ENCODE data around the gene MAPK14. TPM values are rescaled to one million over a fixed set of nuclear protein-coding genes. Genes with fewer than 3 reads are reported as not detected.

MAPK14 gene
- total and polyA plus RNA-seq, 2 of the 4 experiments (the other 2 are of a cell fraction) = 28.4 to 74.4 TPM

DNA sequence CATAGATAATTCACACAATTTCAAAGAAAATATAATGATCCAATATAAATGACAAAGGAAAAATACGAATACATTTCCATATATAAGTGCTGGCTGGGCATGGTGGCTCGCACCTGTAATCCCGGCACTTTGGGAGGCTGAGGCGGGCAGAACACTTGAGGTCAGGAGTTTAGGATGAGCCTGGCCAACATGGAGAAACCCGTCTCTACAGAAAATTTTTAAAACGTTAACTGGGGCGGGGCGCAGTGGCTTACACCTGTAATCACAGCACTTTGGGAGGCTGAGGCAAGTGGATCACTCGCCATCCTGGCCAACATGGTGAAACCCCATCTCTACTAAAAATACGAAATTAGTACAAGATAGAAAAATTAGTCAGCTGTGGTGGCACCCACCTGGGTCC is 87.8 kb downstream of the MAPK14 start:
- no peak overlapping the region for H4K5ac ChIP-seq (ENCODE audit: low read depth, low read length)
- H4K20me1 ChIP-seq (ENCODE audit: insufficient read depth, low read length) = no peaks in the 10 kb centered on the region
- H3K9me1 ChIP-seq (ENCODE audit: insufficient read depth, low read length) = peaks cover 3% of the 10 kb centered on the region; the same call in 1 of the 2 replicates
- H2BK20ac ChIP-seq (ENCODE audit: low read depth, low read length) = no peak overlapping the region
- H3K23ac ChIP-seq (ENCODE audit: low read depth, low read length) = no peak overlapping the region
- no peaks in the 10 kb centered on the region for H3K4me1 ChIP-seq (ENCODE audit: control insufficient read depth, insufficient read depth, low read length)
- dilution Hi-C loops (cut with HindIII; ENCODE audit: low sequenced_read_pairs, unreplicated experiment) (no loop called here), in situ Hi-C loops (cut with MboI; ENCODE audit: low sequenced_read_pairs) (no loop called here), intact Hi-C loops (cut with micrococcal nuclease) (no loop called here)
- H2BK120ac ChIP-seq (ENCODE audit: low read depth, low read length) = no peak overlapping the region
- H2AK5ac ChIP-seq (ENCODE audit: low read depth, low read length) = no peak overlapping the region
- H2AFZ ChIP-seq (replicated peaks; ENCODE audit: low read length, poor library complexity) = no peak overlapping the region
- H4K8ac ChIP-seq (ENCODE audit: low read depth in 2 of 2, low read length in 2 of 2) = no peak overlapping the region
- TF ChIP-seq ELK1 (IDR thresholded peaks at IDR 0.05; ENCODE audit: borderline replicate concordance, low read depth, low read length) (no peak), RFX5 (IDR thresholded peaks at IDR 0.05; ENCODE audit: low read depth, low read length) (no peak), CEBPB (IDR thresholded peaks at IDR 0.05; ENCODE audit: low read depth, low read length) (no peak), NFE2L2 (IDR thresholded peaks at IDR 0.05; ENCODE audit: low read depth, low read length) (no peak), RCOR1 (IDR thresholded peaks at IDR 0.05; ENCODE audit: insufficient replicate concordance, low read length) (no peak), USF2 (IDR thresholded peaks at IDR 0.05; ENCODE audit: low read depth, low read length) (no peak), MAZ (IDR thresholded peaks at IDR 0.05; ENCODE audit: borderline replicate concordance, low read depth, low read length) (no peak), MAFK (IDR thresholded peaks at IDR 0.05; ENCODE audit: low read depth, low read length) (no peak), CHD1 (IDR thresholded peaks at IDR 0.05; ENCODE audit: low read depth, low read length) (no peak), BHLHE40 (IDR thresholded peaks at IDR 0.05; ENCODE audit: low read depth, low read length) (no peak), MXI1 (IDR thresholded peaks at IDR 0.05; ENCODE audit: borderline replicate concordance, low read depth, low read length) (no peak), SMC3 (IDR thresholded peaks at IDR 0.05; ENCODE audit: low read depth, low read length) (no peak), FOS (IDR thresholded peaks at IDR 0.05; ENCODE audit: low read depth, low read length) (no peak)
- TF ChIP-seq, protein P1, sequence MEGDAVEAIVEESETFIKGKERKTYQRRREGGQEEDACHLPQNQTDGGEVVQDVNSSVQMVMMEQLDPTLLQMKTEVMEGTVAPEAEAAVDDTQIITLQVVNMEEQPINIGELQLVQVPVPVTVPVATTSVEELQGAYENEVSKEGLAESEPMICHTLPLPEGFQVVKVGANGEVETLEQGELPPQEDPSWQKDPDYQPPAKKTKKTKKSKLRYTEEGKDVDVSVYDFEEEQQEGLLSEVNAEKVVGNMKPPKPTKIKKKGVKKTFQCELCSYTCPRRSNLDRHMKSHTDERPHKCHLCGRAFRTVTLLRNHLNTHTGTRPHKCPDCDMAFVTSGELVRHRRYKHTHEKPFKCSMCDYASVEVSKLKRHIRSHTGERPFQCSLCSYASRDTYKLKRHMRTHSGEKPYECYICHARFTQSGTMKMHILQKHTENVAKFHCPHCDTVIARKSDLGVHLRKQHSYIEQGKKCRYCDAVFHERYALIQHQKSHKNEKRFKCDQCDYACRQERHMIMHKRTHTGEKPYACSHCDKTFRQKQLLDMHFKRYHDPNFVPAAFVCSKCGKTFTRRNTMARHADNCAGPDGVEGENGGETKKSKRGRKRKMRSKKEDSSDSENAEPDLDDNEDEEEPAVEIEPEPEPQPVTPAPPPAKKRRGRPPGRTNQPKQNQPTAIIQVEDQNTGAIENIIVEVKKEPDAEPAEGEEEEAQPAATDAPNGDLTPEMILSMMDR (conservative IDR thresholded peaks at IDR 0.05; ENCODE audit: low read depth, low read length) = no peak
- no peak overlapping the region for H2BK5ac ChIP-seq (ENCODE audit: low read depth, low read length, poor library complexity, severe bottlenecking)
- 100% methylated on average over 5 of the region's 10 CpGs; no CpG with 5 or more reads in 1 of the 2 experiments for WGBS, 2 experiments (ENCODE audit: extremely low coverage in 2 of 2, insufficient read length in 1 of 2)
- no peak overlapping the region for H3K14ac ChIP-seq (replicated peaks; ENCODE audit: low read depth, low read length)
- H3K27me3 ChIP-seq (ENCODE audit: control insufficient read depth, insufficient read depth, low read length) = no peaks in the 10 kb centered on the region
- no peak overlapping the region for H3K27ac ChIP-seq (ENCODE audit: insufficient read depth, low read length)
- no peaks in the 10 kb centered on the region; a peak in 1 of 4 replicates for H3K79me1 ChIP-seq (ENCODE audit: low read depth in 1 of 2, low read length in 2 of 2)
- H3K4me2 ChIP-seq (ENCODE audit: low read depth, low read length) = no peak overlapping the region
- H3K4ac ChIP-seq (ENCODE audit: low read depth, low read length) = no peak overlapping the region
- BruUV-seq (replicated peaks) = no TSS peak
- no peaks in the 10 kb centered on the region for H3K9me3 ChIP-seq (ENCODE audit: control insufficient read depth, insufficient read depth, low read length)
- H2AK9ac ChIP-seq (replicated peaks; ENCODE audit: low read depth, low read length, poor library complexity) = no peak overlapping the region
- ChIA-PET POLR2A (ENCODE audit: unreplicated experiment) (no interaction called here), CTCF (interaction anchor here (0.6 kb wide), 1 partner anchor 54 kb away, joined by 4 read pairs; no protein-coding TSS in a partner anchor)
- H3K9ac ChIP-seq (ENCODE audit: low read depth, low read length) = no peak overlapping the region
- ATAC-seq (ENCODE audit: low read depth) = no peak
- no peak for DNase-seq
- peaks cover 7% of the 10 kb centered on the region; the same call in 1 of the 2 replicates for H3K36me3 ChIP-seq (ENCODE audit: control insufficient read depth, insufficient read depth, low read length)
- H3K56ac ChIP-seq (ENCODE audit: extremely low read depth, insufficient read depth, low read length) = no peak overlapping the region
- H3K4me3 ChIP-seq (ENCODE audit: insufficient read depth, low read depth, low read length) = no peak overlapping the region
- H4K91ac ChIP-seq (ENCODE audit: insufficient read depth, low read depth, low read length) = no peak overlapping the region
- H3K18ac ChIP-seq (ENCODE audit: low read depth, low read length) = no peak overlapping the region
- no peak overlapping the region for H2BK15ac ChIP-seq (ENCODE audit: low read depth, low read length)
